HepG2 (cell line): ENCODE data around the gene SOX13. TPM values are rescaled to one million over a fixed set of nuclear protein-coding genes. Genes with fewer than 3 reads are reported as not detected.
A peak's percentile ranks its signal among the peaks of the same experiment; 100 is the strongest.

ENCODE experiments used
- ELF3 ChIP-seq: IDR thresholded peaks from 2 replicates; pipeline ENCODE4 v1.6.1; 2016; ENCODE audit warnings: missing genetic modification reagents, missing compliant biosample characterization
- EZH2 ChIP-seq: conservative IDR thresholded peaks from 2 replicates; pipeline ENCODE4 v1.6.1; 2012; ENCODE audit warnings: mild to moderate bottlenecking, low read depth, low read length, moderate library complexity
- HIVEP1 ChIP-seq: sonication (generic); formaldehyde crosslinking; IDR thresholded peaks from 2 replicates; pipeline ENCODE4 v1.4.0; 2020; ENCODE audit warnings: mild to moderate bottlenecking, missing genetic modification reagents
- MED1 ChIP-seq: sonication (generic); formaldehyde crosslinking; IDR thresholded peaks from 2 replicates; pipeline ENCODE4 v1.4.0; 2020; ENCODE audit warnings: missing genetic modification reagents
- PHF8 ChIP-seq: sonication (generic); formaldehyde crosslinking; IDR thresholded peaks from 2 replicates; pipeline ENCODE4 v1.5.0; 2020; ENCODE audit warnings: missing genetic modification reagents
- RBM39 ChIP-seq: fragments of 200-400 bp; formaldehyde crosslinking; IDR thresholded peaks from one replicate; pipeline ENCODE4 v1.6.1; 2018; ENCODE audit warnings: antibody characterized with exemption, mild to moderate bottlenecking, low read depth, low read length; ENCODE audit not compliant: poor library complexity, severe bottlenecking
- REPIN1 ChIP-seq: sonication (generic); formaldehyde crosslinking; IDR thresholded peaks from 2 replicates; pipeline ENCODE4 v1.8.0; 2022; ENCODE audit warnings: missing genetic modification reagents, low read depth, mild to moderate bottlenecking, borderline replicate concordance
- SMC3 ChIP-seq: IDR thresholded peaks from 2 replicates; pipeline ENCODE4 v1.6.1; 2011; ENCODE audit warnings: low read length, improper control_type of control experiment
- TBL1XR1 ChIP-seq: fragments of 150-350 bp; IDR thresholded peaks from 2 replicates; pipeline ENCODE4 v1.6.1; 2014; ENCODE audit warnings: borderline replicate concordance, low read length; ENCODE audit not compliant: partially characterized antibody
- ZKSCAN8 ChIP-seq: IDR thresholded peaks from 2 replicates; pipeline ENCODE4 v1.6.1; 2016; ENCODE audit warnings: borderline replicate concordance, missing genetic modification reagents, missing compliant biosample characterization
- ZNF121 ChIP-seq: sonication (generic); formaldehyde crosslinking; IDR thresholded peaks from 2 replicates; pipeline ENCODE4 v1.5.0; 2020; ENCODE audit warnings: mild to moderate bottlenecking, missing genetic modification reagents
- ZNF136 ChIP-seq: sonication (generic); formaldehyde crosslinking; IDR thresholded peaks from 2 replicates; pipeline ENCODE4 v1.8.1; 2022; ENCODE audit warnings: low read depth, mild to moderate bottlenecking, moderate library complexity, missing genetic modification reagents
- ZNF24 ChIP-seq: fragments of 450-650 bp; IDR thresholded peaks from 2 replicates; pipeline ENCODE4 v1.6.1; 2017; ENCODE audit warnings: antibody characterized with exemption, mild to moderate bottlenecking
- ZNF446 ChIP-seq: sonication (generic); formaldehyde crosslinking; IDR thresholded peaks from 2 replicates; pipeline ENCODE4 v1.5.0; 2020; ENCODE audit warnings: mild to moderate bottlenecking, missing genetic modification reagents
- ZNF839 ChIP-seq: sonication (generic); formaldehyde crosslinking; IDR thresholded peaks from 2 replicates; pipeline ENCODE4 v1.4.0; 2020; ENCODE audit warnings: missing genetic modification reagents, mild to moderate bottlenecking, borderline replicate concordance
- polyA plus RNA-seq, 8 experiments: library from polyadenylated mRNA; depleted of rRNA in 3 of 8; stranded (reverse) in 7 of 8; unstranded in 1 of 8; fragments of >200 nt; fragmentation: Illumina TruSeq in 4 of 8; extraction: Trizol in 4 of 8; gene quantifications; 2 replicates each; pipeline versions ENCODE4 v1.2.1 to v1.2.3, GENCODE V29; 2011 to 2016; ENCODE audit warnings: low read depth in 4 of 8, missing spikeins in 1 of 8, mixed read lengths in 1 of 8; ENCODE audit not compliant: insufficient read depth in 1 of 8
- total RNA-seq, 5 experiments: library from RNA; depleted of rRNA; stranded (reverse); fragments of >200 nt; fragmentation: Illumina TruSeq; extraction: Trizol; gene quantifications; 2 replicates each; pipeline ENCODE4 v1.2.3, GENCODE V29; 2016; ENCODE audit warnings: low read depth in 1 of 5
- TF ChIP-seq, protein P1 (sequence below): sonication (generic); formaldehyde crosslinking; IDR thresholded peaks from 2 replicates; pipeline ENCODE4 v1.4.0; 2020; ENCODE audit warnings: mild to moderate bottlenecking, missing genetic modification reagents
- TF ChIP-seq, protein P2 (sequence below): sonication (generic); formaldehyde crosslinking; IDR thresholded peaks from 2 replicates; pipeline ENCODE4 v1.8.0; 2022; ENCODE audit warnings: mild to moderate bottlenecking, missing genetic modification reagents, borderline replicate concordance
- TF ChIP-seq, protein P3 (sequence below): sonication (generic); formaldehyde crosslinking; IDR thresholded peaks from 2 replicates; pipeline ENCODE4 v1.4.0; 2020; ENCODE audit warnings: low read depth, missing genetic modification reagents
- TF ChIP-seq, protein P4 (sequence below): sonication (generic); formaldehyde crosslinking; IDR thresholded peaks from 2 replicates; pipeline ENCODE4 v1.5.0; 2020; ENCODE audit warnings: missing genetic modification reagents
- TF ChIP-seq, protein P5 (sequence below): sonication (generic); formaldehyde crosslinking; IDR thresholded peaks from 2 replicates; pipeline ENCODE4 v1.9.0; 2021; ENCODE audit warnings: missing genetic modification reagents, borderline replicate concordance

Gene SOX13
- total and polyA plus RNA-seq, 2 of the 13 experiments (the other 11 are each of a cell fraction or from before 2014, with no cell fraction given): 13.3 to 15.8 TPM

DNA sequence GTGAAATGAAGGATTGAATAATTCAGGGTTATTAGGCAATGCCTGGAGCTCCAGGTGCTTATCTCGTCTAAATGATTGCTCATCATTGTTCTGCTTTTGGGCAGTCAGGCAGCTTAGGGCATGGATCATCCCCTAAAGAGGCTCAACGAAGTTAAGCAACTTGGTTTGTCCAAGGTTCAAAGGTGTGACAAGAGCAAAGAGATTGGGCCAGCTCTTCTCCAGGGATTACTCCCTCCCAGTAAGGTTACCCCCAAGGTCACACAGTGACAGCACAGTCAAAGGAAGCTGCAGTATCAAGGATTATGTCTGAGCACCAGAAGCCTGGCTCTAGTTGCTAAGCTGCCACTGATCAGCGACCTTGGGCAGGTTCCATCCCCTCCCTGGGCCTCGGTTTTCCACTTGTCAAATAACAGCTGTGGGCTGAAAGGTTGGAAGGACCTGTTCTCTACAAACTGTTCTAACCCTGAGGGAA is 72.2 kb downstream of the SOX13 start (continued):
- 0 out of 2 replicates have a peak, but pooled peaks have one; percentile 71 for TF ChIP-seq ZKSCAN8
- TF ChIP-seq PHF8 (CRISPR knock-in tag): no peak; the same call in 1 of the 2 replicates
- no peak for TF ChIP-seq EZH2
- TF ChIP-seq MED1: peak; percentile 80
- TF ChIP-seq TBL1XR1: peak; percentile 40
- no peak for TF ChIP-seq ELF3
- TF ChIP-seq HIVEP1 (CRISPR knock-in tag): peak; percentile 90; the same call in 1 of the 2 replicates
- TF ChIP-seq ZNF446: no peak
- TF ChIP-seq REPIN1 (CRISPR knock-in tag): peak; percentile 90
- no peak for TF ChIP-seq ZNF24
- TF ChIP-seq, protein P1, sequence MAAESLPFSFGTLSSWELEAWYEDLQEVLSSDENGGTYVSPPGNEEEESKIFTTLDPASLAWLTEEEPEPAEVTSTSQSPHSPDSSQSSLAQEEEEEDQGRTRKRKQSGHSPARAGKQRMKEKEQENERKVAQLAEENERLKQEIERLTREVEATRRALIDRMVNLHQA (CRISPR knock-in tag): no peak
- TF ChIP-seq, protein P2, sequence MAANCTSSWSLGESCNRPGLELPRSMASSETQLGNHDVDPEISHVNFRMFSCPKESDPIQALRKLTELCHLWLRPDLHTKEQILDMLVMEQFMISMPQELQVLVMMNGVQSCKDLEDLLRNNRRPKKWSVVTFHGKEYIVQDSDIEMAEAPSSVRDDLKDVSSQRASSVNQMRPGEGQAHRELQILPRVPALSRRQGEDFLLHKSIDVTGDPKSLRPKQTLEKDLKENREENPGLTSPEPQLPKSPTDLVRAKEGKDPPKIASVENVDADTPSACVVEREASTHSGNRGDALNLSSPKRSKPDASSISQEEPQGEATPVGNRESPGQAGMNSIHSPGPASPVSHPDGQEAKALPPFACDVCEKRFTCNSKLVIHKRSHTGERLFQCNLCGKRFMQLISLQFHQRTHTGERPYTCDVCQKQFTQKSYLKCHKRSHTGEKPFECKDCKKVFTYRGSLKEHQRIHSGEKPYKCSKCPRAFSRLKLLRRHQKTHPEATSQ: peak; percentile 70; the same call in 1 of the 2 replicates
- TF ChIP-seq ZNF121 (CRISPR knock-in tag): 0 out of 2 replicates have a peak, but pooled peaks have one; percentile 26
- no peak for TF ChIP-seq ZNF839 (CRISPR knock-in tag)
- peak; percentile 12; the same call in 1 of the 2 replicates for TF ChIP-seq SMC3
- TF ChIP-seq, protein P3, sequence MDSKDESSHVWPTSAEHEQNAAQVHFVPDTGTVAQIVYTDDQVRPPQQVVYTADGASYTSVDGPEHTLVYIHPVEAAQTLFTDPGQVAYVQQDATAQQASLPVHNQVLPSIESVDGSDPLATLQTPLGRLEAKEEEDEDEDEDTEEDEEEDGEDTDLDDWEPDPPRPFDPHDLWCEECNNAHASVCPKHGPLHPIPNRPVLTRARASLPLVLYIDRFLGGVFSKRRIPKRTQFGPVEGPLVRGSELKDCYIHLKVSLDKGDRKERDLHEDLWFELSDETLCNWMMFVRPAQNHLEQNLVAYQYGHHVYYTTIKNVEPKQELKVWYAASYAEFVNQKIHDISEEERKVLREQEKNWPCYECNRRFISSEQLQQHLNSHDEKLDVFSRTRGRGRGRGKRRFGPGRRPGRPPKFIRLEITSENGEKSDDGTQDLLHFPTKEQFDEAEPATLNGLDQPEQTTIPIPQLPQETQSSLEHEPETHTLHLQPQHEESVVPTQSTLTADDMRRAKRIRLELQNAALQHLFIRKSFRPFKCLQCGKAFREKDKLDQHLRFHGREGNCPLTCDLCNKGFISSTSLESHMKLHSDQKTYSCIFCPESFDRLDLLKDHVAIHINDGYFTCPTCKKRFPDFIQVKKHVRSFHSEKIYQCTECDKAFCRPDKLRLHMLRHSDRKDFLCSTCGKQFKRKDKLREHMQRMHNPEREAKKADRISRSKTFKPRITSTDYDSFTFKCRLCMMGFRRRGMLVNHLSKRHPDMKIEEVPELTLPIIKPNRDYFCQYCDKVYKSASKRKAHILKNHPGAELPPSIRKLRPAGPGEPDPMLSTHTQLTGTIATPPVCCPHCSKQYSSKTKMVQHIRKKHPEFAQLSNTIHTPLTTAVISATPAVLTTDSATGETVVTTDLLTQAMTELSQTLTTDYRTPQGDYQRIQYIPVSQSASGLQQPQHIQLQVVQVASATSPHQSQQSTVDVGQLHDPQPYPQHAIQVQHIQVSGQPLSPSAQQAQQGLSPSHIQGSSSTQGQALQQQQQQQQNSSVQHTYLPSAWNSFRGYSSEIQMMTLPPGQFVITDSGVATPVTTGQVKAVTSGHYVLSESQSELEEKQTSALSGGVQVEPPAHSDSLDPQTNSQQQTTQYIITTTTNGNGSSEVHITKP (CRISPR knock-in tag): peak; percentile 72; the same call in 1 of the 2 replicates
- TF ChIP-seq, protein P4, sequence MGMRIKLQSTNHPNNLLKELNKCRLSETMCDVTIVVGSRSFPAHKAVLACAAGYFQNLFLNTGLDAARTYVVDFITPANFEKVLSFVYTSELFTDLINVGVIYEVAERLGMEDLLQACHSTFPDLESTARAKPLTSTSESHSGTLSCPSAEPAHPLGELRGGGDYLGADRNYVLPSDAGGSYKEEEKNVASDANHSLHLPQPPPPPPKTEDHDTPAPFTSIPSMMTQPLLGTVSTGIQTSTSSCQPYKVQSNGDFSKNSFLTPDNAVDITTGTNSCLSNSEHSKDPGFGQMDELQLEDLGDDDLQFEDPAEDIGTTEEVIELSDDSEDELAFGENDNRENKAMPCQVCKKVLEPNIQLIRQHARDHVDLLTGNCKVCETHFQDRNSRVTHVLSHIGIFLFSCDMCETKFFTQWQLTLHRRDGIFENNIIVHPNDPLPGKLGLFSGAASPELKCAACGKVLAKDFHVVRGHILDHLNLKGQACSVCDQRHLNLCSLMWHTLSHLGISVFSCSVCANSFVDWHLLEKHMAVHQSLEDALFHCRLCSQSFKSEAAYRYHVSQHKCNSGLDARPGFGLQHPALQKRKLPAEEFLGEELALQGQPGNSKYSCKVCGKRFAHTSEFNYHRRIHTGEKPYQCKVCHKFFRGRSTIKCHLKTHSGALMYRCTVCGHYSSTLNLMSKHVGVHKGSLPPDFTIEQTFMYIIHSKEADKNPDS (CRISPR knock-in tag): peak; percentile 97
- TF ChIP-seq ZNF136 (CRISPR knock-in tag): 0 out of 2 replicates have a peak, but pooled peaks have one; percentile 35
- TF ChIP-seq, protein P5, sequence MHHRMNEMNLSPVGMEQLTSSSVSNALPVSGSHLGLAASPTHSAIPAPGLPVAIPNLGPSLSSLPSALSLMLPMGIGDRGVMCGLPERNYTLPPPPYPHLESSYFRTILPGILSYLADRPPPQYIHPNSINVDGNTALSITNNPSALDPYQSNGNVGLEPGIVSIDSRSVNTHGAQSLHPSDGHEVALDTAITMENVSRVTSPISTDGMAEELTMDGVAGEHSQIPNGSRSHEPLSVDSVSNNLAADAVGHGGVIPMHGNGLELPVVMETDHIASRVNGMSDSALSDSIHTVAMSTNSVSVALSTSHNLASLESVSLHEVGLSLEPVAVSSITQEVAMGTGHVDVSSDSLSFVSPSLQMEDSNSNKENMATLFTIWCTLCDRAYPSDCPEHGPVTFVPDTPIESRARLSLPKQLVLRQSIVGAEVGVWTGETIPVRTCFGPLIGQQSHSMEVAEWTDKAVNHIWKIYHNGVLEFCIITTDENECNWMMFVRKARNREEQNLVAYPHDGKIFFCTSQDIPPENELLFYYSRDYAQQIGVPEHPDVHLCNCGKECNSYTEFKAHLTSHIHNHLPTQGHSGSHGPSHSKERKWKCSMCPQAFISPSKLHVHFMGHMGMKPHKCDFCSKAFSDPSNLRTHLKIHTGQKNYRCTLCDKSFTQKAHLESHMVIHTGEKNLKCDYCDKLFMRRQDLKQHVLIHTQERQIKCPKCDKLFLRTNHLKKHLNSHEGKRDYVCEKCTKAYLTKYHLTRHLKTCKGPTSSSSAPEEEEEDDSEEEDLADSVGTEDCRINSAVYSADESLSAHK (CRISPR knock-in tag): no peak
- TF ChIP-seq RBM39: no peak
